Spleen (tissue), 11 donors: ENCODE measurements around the gene MAP4K3. TPM values are rescaled to one million over a fixed set of nuclear protein-coding genes. Genes with fewer than 3 reads are reported as not detected.

Experiments
- DNase-seq: peaks from one replicate; pipeline ENCODE4 v3.0.0-alpha.2; 2020
- H3K27ac ChIP-seq, 8 donors: fragments of 200-600 bp; sonication (generic) in 7 of 8; 1 replicate in 4 of 8; 2 replicates in 4 of 8; pipeline versions ENCODE4 v1.5.0 to v1.8.0; 2016 to 2021; ENCODE audit warnings: inconsistent platforms in 4 of 8, mild to moderate bottlenecking in 4 of 8, moderate library complexity in 1 of 8
- H3K27me3 ChIP-seq, 7 donors: fragments of 200-600 bp; sonication (generic) in 6 of 7; replicated peaks in 1 of 7; 1 replicate in 4 of 7; 2 replicates in 3 of 7; pipeline versions ENCODE4 v1.5.0 to v1.8.0; 2016 to 2021; ENCODE audit warnings: inconsistent platforms in 3 of 7, mild to moderate bottlenecking in 1 of 7
- H3K36me3 ChIP-seq, 6 donors: fragments of 200-600 bp; sonication (generic) in 5 of 6; 1 replicate in 4 of 6; 2 replicates in 2 of 6; pipeline versions ENCODE4 v1.5.0 to v1.8.0; 2016 to 2021; ENCODE audit warnings: inconsistent platforms in 2 of 6
- H3K4me1 ChIP-seq, 6 donors: fragments of 200-600 bp; sonication (generic) in 5 of 6; 1 replicate in 3 of 6; 2 replicates in 3 of 6; pipeline versions ENCODE4 v1.5.0 to v1.8.0; 2016 to 2021; ENCODE audit warnings: inconsistent platforms in 3 of 6
- H3K4me3 ChIP-seq, 8 donors: fragments of 200-600 bp; sonication (generic) in 7 of 8; 1 replicate in 4 of 8; 2 replicates in 4 of 8; pipeline versions ENCODE4 v1.5.0 to v1.8.0; 2016 to 2021; ENCODE audit warnings: inconsistent platforms in 4 of 8, mild to moderate bottlenecking in 4 of 8, moderate library complexity in 2 of 8
- H3K9me3 ChIP-seq, 8 donors: fragments of 200-600 bp; sonication (generic) in 7 of 8; 1 replicate in 4 of 8; 2 replicates in 4 of 8; pipeline versions ENCODE4 v1.5.0 to v1.8.0; 2016 to 2021; ENCODE audit warnings: inconsistent platforms in 4 of 8
- CTCF ChIP-seq, 11 experiments: fragments of 200-600 bp in 7 of 11; fragments of 450-650 bp in 4 of 11; sonication (generic) in 4 of 11; IDR thresholded peaks in 8 of 11; conservative IDR thresholded peaks in 3 of 11; 1 replicate in 7 of 11; 2 replicates in 4 of 11; pipeline versions ENCODE4 v1.4.0 to v1.8.0; 2016 to 2021; ENCODE audit warnings: antibody characterized with exemption in 11 of 11, inconsistent platforms in 4 of 11, mild to moderate bottlenecking in 1 of 11
- POLR2A ChIP-seq, 3 donors: fragments of 450-650 bp; IDR thresholded peaks; one replicate each; pipeline ENCODE4 v1.5.1; 2017; ENCODE audit warnings: antibody characterized with exemption in 3 of 3, mild to moderate bottlenecking in 1 of 3
- POLR2AphosphoS5 ChIP-seq, 3 donors: sonication (generic); formaldehyde crosslinking; IDR thresholded peaks; one replicate each; pipeline ENCODE4 v1.5.1; 2017; ENCODE audit warnings: antibody characterized with exemption in 3 of 3
- WGBS, 5 donors: extraction: QIAGEN DNeasy Blood & Tissue Kit in 3 of 5; methylation state at CpG; one replicate each; pipeline versions ENCODE4 v1.1.5 to v1.1.7; 2013 to 2018; 5-methylcytosine and 5-hydroxymethylcytosine counted together
- intact Hi-C: fragments of 100-400 bp; cut with DNase I; formaldehyde crosslinking; loops from one replicate; pipeline ENCODE4 v1.15.0; 2023; ENCODE audit warnings: low total_unique reads
- polyA plus RNA-seq, 3 donors: library from polyadenylated mRNA; stranded (reverse); fragments of 200-250 nt; gene quantifications; one replicate each; pipeline ENCODE4 v1.2.1, GENCODE V29; 2013
- total RNA-seq, 7 donors: library from RNA; depleted of rRNA in 3 of 7; stranded (reverse); fragments of >200 nt in 3 of 7; fragmentation: NEBNext Ultra II Directional in 4 of 7; extraction: Animal tissue kit (Norgen Biotek cat#: 25700) in 4 of 7; gene quantifications; one replicate each; pipeline versions ENCODE4 v1.1.0 to v1.2.1, GENCODE V29; 2016 to 2021
- donor health status: healthy with polysubstance abuse.
- donor health status: DM: no; HTN: no; CAD: no; lungs with moderate emphysema.
- donor health status: DM: no; HTN: no; CAD: no.
- donor health status: Bipolar disorder and iron deficiency.
- donor health status: healthy.
- donor health status: DM: no; HTN: no; CAD: no.
- donor health status: DM: yes; HTN: yes; CAD: no.

MAP4K3 gene
- total and polyA plus RNA-seq, 10 donors: 5.8 to 49.5 (median 32.6) TPM

- no peak for DNase-seq
Observed at GRCh38 chr2:39228413-39229209, 208.5 kb downstream of the MAP4K3 start.

GRCh38 chr2:39227628-39228412, 209.3 kb downstream of the MAP4K3 start:
- peaks cover 0 to 23% (median 13%) of the 10 kb centered on the region in 6 donors for H3K4me1 ChIP-seq
- no peaks in the 10 kb centered on the region for H3K9me3 ChIP-seq
- 18 to 25% (median 24%) methylated on average over 9 of the region's 9 CpGs for WGBS, 5 donors
- H3K27ac ChIP-seq: no peak overlapping the region
- H3K4me3 ChIP-seq: peak overlapping the region in 5 of 8 donors; percentile 17 to 53 (median 20)
- peak; percentile 96 for DNase-seq
- intact Hi-C loops: loop anchor here (2.0 to 5.0 kb wide), 2 partner anchors 111 to 167 kb away; no protein-coding TSS in a partner anchor
- TF ChIP-seq CTCF (IDR thresholded peaks at IDR 0.05 in 8 of 11, conservative IDR thresholded peaks at IDR 0.05 in 3 of 11) (peak; percentile 60 to 85 (median 74)), POLR2A (IDR thresholded peaks at IDR 0.05) (no peak), POLR2AphosphoS5 (IDR thresholded peaks at IDR 0.05) (peak in 2 of 3 donors; percentile 51 to 56)
- no peaks in the 10 kb centered on the region for H3K27me3 ChIP-seq
- H3K36me3 ChIP-seq: no peaks in the 10 kb centered on the region

More at GRCh38 chr2:39228413-39229209, 208.5 kb downstream of the MAP4K3 start:
- peak in 5 of 11 experiments; percentile 11 to 53 (median 31) for TF ChIP-seq CTCF (IDR thresholded peaks at IDR 0.05 in 8 of 11, conservative IDR thresholded peaks at IDR 0.05 in 3 of 11)
- TF ChIP-seq POLR2A (IDR thresholded peaks at IDR 0.05): no peak
- Histone ChIP-seq H3K36me3 (no peaks in the 10 kb centered on the region), H3K4me3 (peak overlapping the region in 6 of 8 donors; percentile 8 to 53 (median 18)), H3K9me3 (no peaks in the 10 kb centered on the region), H3K27me3 (no peaks in the 10 kb centered on the region), H3K27ac (no peak overlapping the region), H3K4me1 (peaks cover 0 to 23% (median 13%) of the 10 kb centered on the region in 6 donors)
- intact Hi-C loops: loop anchor here (2.0 to 5.0 kb wide), 2 partner anchors 111 to 168 kb away; no protein-coding TSS in a partner anchor
- WGBS, 5 donors: 24 to 27% (median 26%) methylated on average over 19 of the region's 19 CpGs

GRCh38 chr2:39225567-39225966, 211.5 kb downstream of the MAP4K3 start:
- H3K36me3 ChIP-seq: no peaks in the 10 kb centered on the region
- H3K27ac ChIP-seq: no peak overlapping the region
- H3K4me1 ChIP-seq: peaks cover 0 to 23% (median 13%) of the 10 kb centered on the region in 6 donors
- H3K9me3 ChIP-seq: no peaks in the 10 kb centered on the region
- no peaks in the 10 kb centered on the region for H3K27me3 ChIP-seq
- H3K4me3 ChIP-seq: no peak overlapping the region
- WGBS, 5 donors: 69 to 89% (median 73%) methylated on average over 1 of the region's 1 CpG
- no peak for TF ChIP-seq POLR2A (IDR thresholded peaks at IDR 0.05)
- no peak for TF ChIP-seq POLR2AphosphoS5 (IDR thresholded peaks at IDR 0.05)
- TF ChIP-seq CTCF (IDR thresholded peaks at IDR 0.05 in 8 of 11, conservative IDR thresholded peaks at IDR 0.05 in 3 of 11): no peak
- no peak for DNase-seq
- intact Hi-C loops: loop anchor here (5.0 kb wide), 1 partner anchor 108 kb away; no protein-coding TSS in a partner anchor
